Measurements from ENCODE around the gene C5orf58.

C5orf58 gene

GRCh38 chr5:170232786-170233185 lies at the start of gene C5orf58:
Gene C5orf58 (plus strand): TSS chr5:170232985. CDS start chr5:170234977, 1,992 bp downstream.
- no peak for DNase-seq

GRCh38 chr5:170183816-170184687 lies 48.7 kb upstream of the C5orf58 start:
- peak in 2 of 3 experiments; percentile 3 to 52 for DNase-seq

- no peak for DNase-seq
Measured at GRCh38 chr5:170184737-170185136, 48.0 kb upstream of the C5orf58 start.

- DNase-seq, result no peak
Measured at GRCh38 chr5:170186156-170186555, 46.6 kb upstream of the C5orf58 start.

- DNase-seq, result no peak
Measured at GRCh38 chr5:170186856-170187255, 45.9 kb upstream of the C5orf58 start.

GRCh38 chr5:170190436-170191134 lies 42.2 kb upstream of the C5orf58 start:
- no peak for DNase-seq

GRCh38 chr5:170192829-170193228 lies 40.0 kb upstream of the C5orf58 start:
- DNase-seq, result no peak

GRCh38 chr5:170195961-170196360 lies 36.8 kb upstream of the C5orf58 start:
- DNase-seq, result peak in 1 of 3 experiments; percentile 12

GRCh38 chr5:170200876-170201275 lies 31.9 kb upstream of the C5orf58 start:
- DNase-seq, result no peak

GRCh38 chr5:170201311-170201710 lies 31.5 kb upstream of the C5orf58 start:
- no peak for DNase-seq

- DNase-seq, result no peak
Measured at GRCh38 chr5:170202117-170202516, 30.7 kb upstream of the C5orf58 start.

GRCh38 chr5:170204202-170204601 lies 28.6 kb upstream of the C5orf58 start:
- no peak for DNase-seq

- no peak for DNase-seq
Measured at GRCh38 chr5:170206216-170206615, 26.6 kb upstream of the C5orf58 start.

GRCh38 chr5:170206958-170207357 lies 25.8 kb upstream of the C5orf58 start:
- no peak for DNase-seq

- no peak for DNase-seq
Measured at GRCh38 chr5:170211575-170212334, 21.0 kb upstream of the C5orf58 start.

GRCh38 chr5:170216257-170216864 lies 16.4 kb upstream of the C5orf58 start:
- DNase-seq, result peak in 1 of 3 experiments; percentile 21

- DNase-seq, result no peak
Measured at GRCh38 chr5:170217831-170218230, 15.0 kb upstream of the C5orf58 start.

- no peak for DNase-seq
Measured at GRCh38 chr5:170218726-170219125, 14.1 kb upstream of the C5orf58 start.

GRCh38 chr5:170219615-170220014 lies 13.2 kb upstream of the C5orf58 start:
- DNase-seq, result no peak

GRCh38 chr5:170220191-170220590 lies 12.6 kb upstream of the C5orf58 start:
- DNase-seq, result no peak

GRCh38 chr5:170221327-170221741 lies 11.5 kb upstream of the C5orf58 start:
- DNase-seq, result peak in 1 of 3 experiments; percentile 2

- DNase-seq, result no peak
Measured at GRCh38 chr5:170223360-170223759, 9.4 kb upstream of the C5orf58 start.

GRCh38 chr5:170223906-170224305 lies 8.9 kb upstream of the C5orf58 start:
- no peak for DNase-seq

Measured in NCI-H1417 (cell line).